MM.1S (cell line): ENCODE data around the gene COL13A1.

Experiments used
- EZH2 ChIP-seq: fragments of 300-600 bp; sonication (generic); optimal IDR thresholded peaks from 2 replicates; pipeline ENCODE3; 2017; ENCODE audit warnings: low read depth, mild to moderate bottlenecking, antibody characterized with exemption, low read length, mixed read lengths
- TF ChIP-seq, protein P1 (sequence below): fragments of 300-600 bp; sonication (generic); IDR thresholded peaks from 2 replicates; pipeline ENCODE4 v1.5.1; 2016; ENCODE audit warnings: antibody characterized with exemption, low read length, mixed read lengths

DNA sequence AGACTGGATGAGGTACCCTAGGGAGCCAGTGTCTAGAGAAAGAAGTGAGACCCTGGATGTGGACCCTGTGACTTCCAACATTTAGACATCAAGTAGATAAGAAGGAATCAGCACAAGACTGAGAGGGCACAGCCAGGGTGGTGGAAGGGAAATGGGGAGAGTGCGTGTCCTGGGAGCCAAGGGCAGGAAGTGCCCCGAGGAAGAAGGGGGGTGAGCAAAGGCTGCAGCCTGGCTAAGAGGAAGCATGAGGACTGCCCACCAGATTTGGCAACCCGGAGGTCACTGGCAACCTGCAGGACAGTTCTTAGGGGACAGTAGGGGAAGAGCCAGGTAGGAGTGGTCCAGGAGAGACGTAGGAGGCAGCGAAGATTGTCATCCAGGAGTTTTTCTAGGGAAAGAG, 14.8 kb downstream of the COL13A1 start:
- TF ChIP-seq, protein P1, sequence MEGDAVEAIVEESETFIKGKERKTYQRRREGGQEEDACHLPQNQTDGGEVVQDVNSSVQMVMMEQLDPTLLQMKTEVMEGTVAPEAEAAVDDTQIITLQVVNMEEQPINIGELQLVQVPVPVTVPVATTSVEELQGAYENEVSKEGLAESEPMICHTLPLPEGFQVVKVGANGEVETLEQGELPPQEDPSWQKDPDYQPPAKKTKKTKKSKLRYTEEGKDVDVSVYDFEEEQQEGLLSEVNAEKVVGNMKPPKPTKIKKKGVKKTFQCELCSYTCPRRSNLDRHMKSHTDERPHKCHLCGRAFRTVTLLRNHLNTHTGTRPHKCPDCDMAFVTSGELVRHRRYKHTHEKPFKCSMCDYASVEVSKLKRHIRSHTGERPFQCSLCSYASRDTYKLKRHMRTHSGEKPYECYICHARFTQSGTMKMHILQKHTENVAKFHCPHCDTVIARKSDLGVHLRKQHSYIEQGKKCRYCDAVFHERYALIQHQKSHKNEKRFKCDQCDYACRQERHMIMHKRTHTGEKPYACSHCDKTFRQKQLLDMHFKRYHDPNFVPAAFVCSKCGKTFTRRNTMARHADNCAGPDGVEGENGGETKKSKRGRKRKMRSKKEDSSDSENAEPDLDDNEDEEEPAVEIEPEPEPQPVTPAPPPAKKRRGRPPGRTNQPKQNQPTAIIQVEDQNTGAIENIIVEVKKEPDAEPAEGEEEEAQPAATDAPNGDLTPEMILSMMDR = no peak
- no peak for TF ChIP-seq EZH2
